Activated CD8-positive, alpha-beta memory T cell treated with anti-CD3 and anti-CD28 coated beads, Interleukin-2, amount 10 ng/mL, durations not matched to agents 7 days and 5 days (primary cell): ENCODE data around the gene DPM3. TPM values are rescaled to one million over a fixed set of nuclear protein-coding genes. Genes with fewer than 3 reads are reported as not detected.

Experiments used
- ATAC-seq: fragments of 150-1000 bp; cut with Tn5 transposase; one replicate; pipeline ENCODE4 v1.10.0; 2021; ENCODE audit warnings: moderate library complexity
- CTCF ChIA-PET: fragments of 350-600 bp; sonication (Branson Sonifier 250); formaldehyde crosslinking; loops from one replicate; lab custom pipeline; 2021; ENCODE audit warnings: antibody characterized with exemption; lab: Charles Lee
- DNase-seq: peaks from one replicate; pipeline ENCODE4 v3.0.0-alpha.2; 2020
- H3K27ac Mint-ChIP-seq: one replicate; pipeline ENCODE4 v1.8.0; 2021; ENCODE audit warnings: mild to moderate bottlenecking, mixed read lengths
- H3K27me3 Mint-ChIP-seq: one replicate; pipeline ENCODE4 v1.8.0; 2021; ENCODE audit warnings: mixed read lengths
- H3K36me3 Mint-ChIP-seq: one replicate; pipeline ENCODE4 v1.8.0; 2021; ENCODE audit warnings: mild to moderate bottlenecking, mixed read lengths
- H3K4me1 Mint-ChIP-seq: one replicate; pipeline ENCODE4 v1.8.0; 2021; ENCODE audit warnings: mixed read lengths
- H3K4me3 Mint-ChIP-seq: one replicate; pipeline ENCODE4 v1.8.0; 2021; ENCODE audit warnings: mild to moderate bottlenecking, moderate library complexity, mixed read lengths
- H3K9me3 Mint-ChIP-seq: one replicate; pipeline ENCODE4 v1.8.0; 2022; ENCODE audit warnings: low read depth, mixed read lengths
- total RNA-seq, 2 experiments: library from RNA; stranded (reverse); gene quantifications; one replicate each; pipeline ENCODE4 v1.2.3, GENCODE V29; 2021

DPM3 gene
- total RNA-seq, 2 experiments from 2014 or later, result 54.2 to 57.0 TPM

GRCh38 chr1:155091071-155092051 is 49.0 kb downstream of the DPM3 start:
- ATAC-seq (peak; percentile 80), DNase-seq (peak; percentile 84)
- Mint-ChIP-seq H3K4me3 (no peak overlapping the region), H3K36me3 (no peaks in the 10 kb centered on the region), H3K27me3 (peaks cover 19% of the 10 kb centered on the region), H3K9me3 (no peaks in the 10 kb centered on the region), H3K27ac (no peak overlapping the region), H3K4me1 (peaks cover 6% of the 10 kb centered on the region)
- CTCF ChIA-PET, result interaction anchor here (0.6 to 6.8 kb wide), 48 partner anchors 8 to 749 kb away, joined by 3 to 295 read pairs (median 5); partner anchors contain the start of genes ADAM15, DPM3, EFNA3 and EFNA4

Other genes with a start within 250 kb of the DPM3 start
- gene PMVK, start 203.8 kb downstream of the DPM3 start, total RNA-seq, result 10 to 100 TPM; 43.6 to 46.8 TPM
- gene PBXIP1, start 184.4 kb downstream of the DPM3 start, total RNA-seq, result 10 to 100 TPM; 52.6 to 61.5 TPM
- gene PYGO2, start 178.7 kb downstream of the DPM3 start, total RNA-seq, result 10 to 100 TPM; 44.0 to 47.9 TPM
- gene SHC1, start 169.8 kb downstream of the DPM3 start, total RNA-seq, result 10 to 100 TPM; 48.0 to 57.4 TPM
- gene CKS1B, start 165.8 kb downstream of the DPM3 start, total RNA-seq, result 100 to 1,000 TPM; 149 to 155 TPM
- gene FLAD1, start 157.2 kb downstream of the DPM3 start, total RNA-seq, result 10 to 100 TPM; 48.2 to 63.7 TPM
- gene LENEP, start 146.9 kb downstream of the DPM3 start, total RNA-seq, result 1 to 10 TPM in 1 of 2 experiments, under 1 TPM in 1; 0.91 to 1.2 TPM
- gene ZBTB7B, start 137.7 kb downstream of the DPM3 start, total RNA-seq, result 10 to 100 TPM; 58.1 to 74.8 TPM
- under 1 TPM; 0.09 to 0.29 TPM for gene DCST2, start 106.8 kb downstream of the DPM3 start, total RNA-seq
- gene DCST1, start 106.7 kb downstream of the DPM3 start, total RNA-seq, result not detected
- 10 to 100 TPM; 41.7 to 47.5 TPM for gene ADAM15, start 89.2 kb downstream of the DPM3 start, total RNA-seq
- 1 to 10 TPM; 3.8 to 5.3 TPM for gene EFNA4, start 76.8 kb downstream of the DPM3 start, total RNA-seq
- gene EFNA3, start 61.7 kb downstream of the DPM3 start, total RNA-seq, result 1 to 10 TPM; 1.9 to 2.8 TPM
- not detected for gene EFNA1, start 12.7 kb downstream of the DPM3 start, total RNA-seq
- 10 to 100 TPM; 39.8 to 41.2 TPM for gene SLC50A1, start 4.7 kb downstream of the DPM3 start, total RNA-seq
- 100 to 1,000 TPM; 166 to 177 TPM for gene KRTCAP2, start 32.8 kb upstream of the DPM3 start, total RNA-seq
- 10 to 100 TPM; 11.2 to 16.1 TPM for gene TRIM46, start 33.3 kb upstream of the DPM3 start, total RNA-seq
- 10 to 100 TPM; 14.3 to 23.5 TPM for gene THBS3, start 67.4 kb upstream of the DPM3 start, total RNA-seq
- 10 to 100 TPM; 39.0 to 48.6 TPM for gene MTX1, start 68.2 kb upstream of the DPM3 start, total RNA-seq
- 10 to 100 TPM; 30.7 to 32.3 TPM for gene ENTREP3, start 115.0 kb upstream of the DPM3 start, total RNA-seq
- gene SCAMP3, start 121.8 kb upstream of the DPM3 start, total RNA-seq, result 100 to 1,000 TPM in 1 of 2 experiments, 10 to 100 TPM in 1; 82.0 to 108 TPM
- gene CLK2, start 133.0 kb upstream of the DPM3 start, total RNA-seq, result 100 to 1,000 TPM in 1 of 2 experiments, 10 to 100 TPM in 1; 94.8 to 108 TPM
- 1 to 10 TPM; 5.4 to 6.1 TPM for gene HCN3, start 136.9 kb upstream of the DPM3 start, total RNA-seq
- gene PKLR, start 160.9 kb upstream of the DPM3 start, total RNA-seq, result not detected
- gene FDPS, start 168.3 kb upstream of the DPM3 start, total RNA-seq, result 100 to 1,000 TPM; 329 to 406 TPM
- 10 to 100 TPM; 29.1 to 33.2 TPM for gene RUSC1, start 180.4 kb upstream of the DPM3 start, total RNA-seq